ENCODE measurements around the gene FBXL7. TPM values are rescaled to one million over a fixed set of nuclear protein-coding genes. Genes with fewer than 3 reads are reported as not detected.

The FBXL7 gene
- total RNA-seq, 2 experiments from 2014 or later, result not detected

GRCh38 chr5:15550502-15551112 is 50.6 kb downstream of the FBXL7 start:
- no peak overlapping the region for H3K4me3 Mint-ChIP-seq
- no peaks in the 10 kb centered on the region for H3K36me3 Mint-ChIP-seq (ENCODE audit: low read depth)
- H3K4me1 Mint-ChIP-seq, result no peaks in the 10 kb centered on the region
- DNase-seq (no peak), ATAC-seq (no peak)
- H3K9me3 Mint-ChIP-seq (ENCODE audit: low read depth), result no peaks in the 10 kb centered on the region
- ChIA-PET POLR2A (no interaction called here), CTCF (no interaction called here)
- no peak overlapping the region for H3K27ac Mint-ChIP-seq
- intact Hi-C loops (cut with DNase I, micrococcal nuclease), result no loop called here
- no peaks in the 10 kb centered on the region for H3K27me3 Mint-ChIP-seq

GRCh38 chr5:15551113-15551504 is 51.1 kb downstream of the FBXL7 start:
- ChIA-PET CTCF (no interaction called here), POLR2A (no interaction called here)
- Mint-ChIP-seq H3K27me3 (no peaks in the 10 kb centered on the region), H3K4me3 (no peak overlapping the region), H3K36me3 (ENCODE audit: low read depth) (no peaks in the 10 kb centered on the region), H3K9me3 (ENCODE audit: low read depth) (no peaks in the 10 kb centered on the region), H3K4me1 (no peaks in the 10 kb centered on the region), H3K27ac (no peak overlapping the region)
- intact Hi-C loops (cut with DNase I, micrococcal nuclease), result no loop called here
- no peak for DNase-seq
- ATAC-seq, result no peak

- ATAC-seq (no peak), DNase-seq (no peak)
- POLR2A ChIA-PET, result no interaction called here
- CTCF ChIA-PET, result no interaction called here
- H3K4me3 Mint-ChIP-seq, result no peak overlapping the region
- intact Hi-C loops (cut with DNase I, micrococcal nuclease), result no loop called here
- no peaks in the 10 kb centered on the region for H3K4me1 Mint-ChIP-seq
- no peaks in the 10 kb centered on the region for H3K27me3 Mint-ChIP-seq
- H3K27ac Mint-ChIP-seq, result no peak overlapping the region
- no peaks in the 10 kb centered on the region for H3K36me3 Mint-ChIP-seq (ENCODE audit: low read depth)
- H3K9me3 Mint-ChIP-seq (ENCODE audit: low read depth), result no peaks in the 10 kb centered on the region
Observed at GRCh38 chr5:15554542-15554941, 54.6 kb downstream of the FBXL7 start.

GRCh38 chr5:15555176-15555575 is 55.2 kb downstream of the FBXL7 start:
- H3K36me3 Mint-ChIP-seq (ENCODE audit: low read depth), result no peaks in the 10 kb centered on the region
- no peaks in the 10 kb centered on the region for H3K27me3 Mint-ChIP-seq
- no peak overlapping the region for H3K4me3 Mint-ChIP-seq
- no peaks in the 10 kb centered on the region for H3K4me1 Mint-ChIP-seq
- no peak overlapping the region for H3K27ac Mint-ChIP-seq
- DNase-seq (no peak), ATAC-seq (no peak)
- CTCF ChIA-PET, result interaction anchor here (0.6 kb wide), 1 partner anchor 1922 kb away, joined by 4 read pairs; no protein-coding TSS in a partner anchor
- H3K9me3 Mint-ChIP-seq (ENCODE audit: low read depth), result no peaks in the 10 kb centered on the region
- intact Hi-C loops (cut with DNase I, micrococcal nuclease), result no loop called here
- POLR2A ChIA-PET, result no interaction called here

GRCh38 chr5:15558240-15558639 is 58.3 kb downstream of the FBXL7 start:
- ChIA-PET POLR2A (no interaction called here), CTCF (no interaction called here)
- Mint-ChIP-seq H3K36me3 (ENCODE audit: low read depth) (no peaks in the 10 kb centered on the region), H3K27ac (no peak overlapping the region), H3K4me3 (no peak overlapping the region), H3K9me3 (ENCODE audit: low read depth) (peaks cover 2% of the 10 kb centered on the region), H3K4me1 (no peaks in the 10 kb centered on the region), H3K27me3 (no peaks in the 10 kb centered on the region)
- DNase-seq (no peak), ATAC-seq (no peak)
- intact Hi-C loops (cut with DNase I, micrococcal nuclease), result no loop called here

GRCh38 chr5:15558681-15559080 is 58.7 kb downstream of the FBXL7 start:
- ATAC-seq (no peak), DNase-seq (no peak)
- POLR2A ChIA-PET, result no interaction called here
- CTCF ChIA-PET, result no interaction called here
- Mint-ChIP-seq H3K36me3 (ENCODE audit: low read depth) (no peaks in the 10 kb centered on the region), H3K4me3 (no peak overlapping the region), H3K27ac (no peak overlapping the region), H3K9me3 (ENCODE audit: low read depth) (peaks cover 2% of the 10 kb centered on the region), H3K4me1 (no peaks in the 10 kb centered on the region), H3K27me3 (no peaks in the 10 kb centered on the region)
- intact Hi-C loops (cut with DNase I, micrococcal nuclease), result no loop called here

GRCh38 chr5:15560421-15560820 is 60.4 kb downstream of the FBXL7 start:
- H3K27ac Mint-ChIP-seq, result no peak overlapping the region
- H3K27me3 Mint-ChIP-seq, result no peaks in the 10 kb centered on the region
- ATAC-seq, result no peak
- intact Hi-C loops (cut with DNase I, micrococcal nuclease), result no loop called here
- DNase-seq, result no peak
- H3K4me3 Mint-ChIP-seq, result no peak overlapping the region
- peaks cover 2% of the 10 kb centered on the region for H3K9me3 Mint-ChIP-seq (ENCODE audit: low read depth)
- CTCF ChIA-PET, result no interaction called here
- no peaks in the 10 kb centered on the region for H3K4me1 Mint-ChIP-seq
- H3K36me3 Mint-ChIP-seq (ENCODE audit: low read depth), result no peaks in the 10 kb centered on the region
- POLR2A ChIA-PET, result no interaction called here

GRCh38 chr5:15564523-15564922 is 64.5 kb downstream of the FBXL7 start:
- Mint-ChIP-seq H3K27ac (no peak overlapping the region), H3K27me3 (no peaks in the 10 kb centered on the region), H3K36me3 (ENCODE audit: low read depth) (no peaks in the 10 kb centered on the region), H3K4me3 (no peak overlapping the region), H3K9me3 (ENCODE audit: low read depth) (peaks cover 2% of the 10 kb centered on the region), H3K4me1 (no peaks in the 10 kb centered on the region)
- ATAC-seq (no peak), DNase-seq (no peak)
- intact Hi-C loops (cut with DNase I, micrococcal nuclease), result no loop called here
- POLR2A ChIA-PET, result no interaction called here
- CTCF ChIA-PET, result no interaction called here

GRCh38 chr5:15564957-15565356 is 65.0 kb downstream of the FBXL7 start:
- ATAC-seq (no peak), DNase-seq (no peak)
- ChIA-PET CTCF (no interaction called here), POLR2A (no interaction called here)
- Mint-ChIP-seq H3K27me3 (no peaks in the 10 kb centered on the region), H3K9me3 (ENCODE audit: low read depth) (peaks cover 2% of the 10 kb centered on the region), H3K4me1 (no peaks in the 10 kb centered on the region), H3K36me3 (ENCODE audit: low read depth) (no peaks in the 10 kb centered on the region), H3K4me3 (no peak overlapping the region), H3K27ac (no peak overlapping the region)
- intact Hi-C loops (cut with DNase I, micrococcal nuclease), result no loop called here

- DNase-seq (no peak), ATAC-seq (no peak)
- no peaks in the 10 kb centered on the region for H3K4me1 Mint-ChIP-seq
- CTCF ChIA-PET, result no interaction called here
- H3K27me3 Mint-ChIP-seq, result no peaks in the 10 kb centered on the region
- no peaks in the 10 kb centered on the region for H3K36me3 Mint-ChIP-seq (ENCODE audit: low read depth)
- no peak overlapping the region for H3K4me3 Mint-ChIP-seq
- peaks cover 4% of the 10 kb centered on the region for H3K9me3 Mint-ChIP-seq (ENCODE audit: low read depth)
- H3K27ac Mint-ChIP-seq, result no peak overlapping the region
- intact Hi-C loops (cut with DNase I, micrococcal nuclease), result no loop called here
- POLR2A ChIA-PET, result no interaction called here
Observed at GRCh38 chr5:15566306-15566705, 66.3 kb downstream of the FBXL7 start.

- POLR2A ChIA-PET, result no interaction called here
- Mint-ChIP-seq H3K4me3 (no peak overlapping the region), H3K36me3 (ENCODE audit: low read depth) (no peaks in the 10 kb centered on the region), H3K4me1 (no peaks in the 10 kb centered on the region), H3K27ac (no peak overlapping the region), H3K27me3 (no peaks in the 10 kb centered on the region), H3K9me3 (ENCODE audit: low read depth) (peaks cover 4% of the 10 kb centered on the region)
- intact Hi-C loops (cut with DNase I, micrococcal nuclease), result no loop called here
- CTCF ChIA-PET, result no interaction called here
- ATAC-seq (no peak), DNase-seq (no peak)
Observed at GRCh38 chr5:15566789-15567188, 66.8 kb downstream of the FBXL7 start.

- DNase-seq, result no peak
- no peak for ATAC-seq
- H3K36me3 Mint-ChIP-seq (ENCODE audit: low read depth), result no peaks in the 10 kb centered on the region
- no peaks in the 10 kb centered on the region for H3K27me3 Mint-ChIP-seq
- ChIA-PET POLR2A (no interaction called here), CTCF (no interaction called here)
- H3K9me3 Mint-ChIP-seq (ENCODE audit: low read depth), result peaks cover 2% of the 10 kb centered on the region
- H3K4me1 Mint-ChIP-seq, result no peaks in the 10 kb centered on the region
- H3K4me3 Mint-ChIP-seq, result no peak overlapping the region
- intact Hi-C loops (cut with DNase I, micrococcal nuclease), result no loop called here
- no peak overlapping the region for H3K27ac Mint-ChIP-seq
Observed at GRCh38 chr5:15570491-15570890, 70.5 kb downstream of the FBXL7 start.

GRCh38 chr5:15571081-15571480 is 71.1 kb downstream of the FBXL7 start:
- peaks cover 2% of the 10 kb centered on the region for H3K9me3 Mint-ChIP-seq (ENCODE audit: low read depth)
- intact Hi-C loops (cut with DNase I, micrococcal nuclease), result no loop called here
- H3K27me3 Mint-ChIP-seq, result no peaks in the 10 kb centered on the region
- DNase-seq, result no peak
- ChIA-PET POLR2A (no interaction called here), CTCF (no interaction called here)
- no peaks in the 10 kb centered on the region for H3K36me3 Mint-ChIP-seq (ENCODE audit: low read depth)
- H3K27ac Mint-ChIP-seq, result no peak overlapping the region
- no peak for ATAC-seq
- no peaks in the 10 kb centered on the region for H3K4me1 Mint-ChIP-seq
- no peak overlapping the region for H3K4me3 Mint-ChIP-seq

Data from activated CD4-positive, alpha-beta T cell treated with anti-CD3 and anti-CD28 coated beads for 36 hours (primary cell).